SKM-1 treated with dmso at 0.1 percent for 144 hours (cell line): ENCODE measurements around the gene CBFA2T2.
"Not testable (repeated sequence)": the region's sequence is repeated elsewhere in the genome, so short reads cannot be mapped to it uniquely, and the experiment has no call there.

Source experiments
- DNase-seq: peaks from one replicate; lab custom pipeline; 2025; ENCODE audit not compliant: unreplicated experiment; lab: John Stamatoyannopoulos, UW

CBFA2T2 gene

DNA sequence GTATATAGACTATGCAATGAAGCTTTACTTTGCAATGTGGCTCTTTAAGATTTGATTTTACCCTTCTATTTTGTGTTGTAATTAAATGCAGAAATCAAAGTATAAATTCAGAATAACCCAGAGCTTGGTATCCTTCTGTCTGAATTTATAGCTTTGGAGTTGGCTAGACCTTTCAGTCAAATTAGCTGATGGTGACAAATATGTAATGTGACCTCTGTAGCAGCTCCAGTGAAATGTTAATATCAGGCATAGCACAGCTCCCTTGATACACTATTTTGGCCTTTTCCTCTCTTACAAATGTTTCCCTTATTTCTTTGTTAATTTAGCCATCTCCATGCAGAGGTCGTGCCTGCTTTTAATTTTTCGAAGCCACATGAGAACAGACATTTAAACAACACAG, 11.1 kb downstream of the CBFA2T2 start:
- no peak for DNase-seq

DNA sequence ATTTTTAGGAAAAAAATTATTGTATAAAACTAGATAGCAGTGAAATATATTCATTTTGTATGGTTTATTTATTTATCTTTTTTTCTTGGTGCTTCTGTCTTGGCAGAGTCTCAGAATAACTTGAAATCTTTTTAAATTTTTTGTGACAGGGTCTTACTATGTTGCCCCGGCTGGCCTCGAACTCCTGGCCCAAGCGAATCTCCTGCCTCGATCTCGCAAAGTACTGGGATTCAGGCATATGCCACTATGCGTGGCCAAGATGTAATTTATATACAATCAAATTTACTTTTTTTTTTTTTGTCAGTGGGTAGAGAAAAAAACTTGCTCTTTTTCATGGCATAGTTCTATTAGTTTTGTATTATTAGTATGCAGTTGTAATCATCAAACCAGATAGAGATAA, 13.7 kb downstream of the CBFA2T2 start:
- no peak for DNase-seq

DNA sequence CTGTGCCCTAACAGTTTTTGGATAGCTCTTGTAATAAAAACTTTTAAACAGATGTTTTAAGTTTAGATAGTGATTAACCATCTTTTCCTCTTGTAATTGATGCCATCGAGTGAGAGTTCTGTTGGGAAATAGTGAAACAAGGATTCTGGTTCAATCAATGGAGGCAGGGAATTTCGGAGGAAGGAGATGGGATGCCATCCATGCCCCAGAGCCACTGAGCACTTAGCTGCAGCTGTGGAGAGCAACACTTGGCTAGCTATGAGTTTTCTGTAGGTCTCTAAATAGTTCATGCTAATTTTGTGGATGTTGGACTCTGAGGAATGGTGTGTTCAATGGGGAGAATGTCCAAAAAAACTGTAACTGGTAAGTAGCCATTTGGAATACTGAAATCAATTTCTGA, 16.7 kb downstream of the CBFA2T2 start:
- DNase-seq = no peak

DNA sequence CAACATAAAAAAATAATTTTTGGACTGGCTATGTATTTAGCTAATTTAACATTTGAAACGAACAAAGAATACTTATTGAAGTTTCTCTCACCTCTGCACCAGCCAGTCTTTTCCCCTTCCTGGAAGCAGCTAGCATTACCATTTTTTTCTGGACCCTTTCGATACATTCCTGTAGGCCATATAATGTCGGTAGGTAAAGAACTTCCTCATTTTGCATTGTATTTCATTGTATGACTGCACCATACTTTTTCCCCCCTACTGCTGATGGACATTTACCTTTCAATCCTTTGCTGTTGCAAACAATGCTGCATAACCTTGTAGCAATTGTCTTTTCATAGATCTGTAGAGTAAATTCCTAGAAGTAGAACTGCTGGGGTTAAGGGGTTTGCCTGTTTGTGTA, 17.6 kb downstream of the CBFA2T2 start:
- no peak for DNase-seq

DNA sequence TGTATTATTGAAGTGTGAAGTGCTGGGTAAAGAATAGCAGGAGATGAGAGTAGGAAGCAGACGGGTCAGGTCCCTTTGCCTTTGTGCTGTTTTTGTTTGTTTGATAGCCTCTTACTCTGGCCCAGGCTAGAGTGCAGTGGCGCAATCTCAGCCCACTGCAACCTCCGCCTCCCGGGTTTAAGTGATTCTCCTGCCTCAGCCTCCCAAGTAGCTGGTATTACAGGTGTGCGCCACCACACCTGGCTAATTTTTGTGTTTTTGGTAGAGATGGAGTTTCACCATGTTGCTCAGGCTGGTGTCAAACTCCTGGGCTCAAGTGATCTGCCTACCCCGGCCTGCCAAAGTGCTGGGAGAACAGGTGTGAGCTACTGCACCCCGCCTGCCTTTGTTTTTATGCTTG, 18.1 kb downstream of the CBFA2T2 start:
- not testable (repeated sequence) for DNase-seq

DNA sequence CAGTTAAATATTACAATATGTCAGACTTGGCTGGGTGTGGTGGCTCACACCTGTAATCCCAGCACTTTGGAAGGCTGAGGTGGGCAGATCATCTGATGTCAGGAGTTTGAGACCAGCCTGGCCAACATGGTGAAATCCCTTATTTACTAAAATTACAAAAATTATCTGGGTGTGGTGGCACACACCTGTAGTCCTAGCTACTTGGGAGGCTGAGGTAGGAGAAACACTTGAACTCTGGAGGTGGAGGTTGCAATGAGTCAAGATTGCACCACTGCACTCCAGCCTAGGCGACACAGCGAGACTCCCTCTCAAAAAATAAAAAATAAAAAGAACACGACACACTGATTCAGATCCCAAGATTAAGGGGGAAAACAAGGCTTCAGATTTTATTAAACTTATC, 19.2 kb downstream of the CBFA2T2 start:
- DNase-seq = not testable (repeated sequence)

DNA sequence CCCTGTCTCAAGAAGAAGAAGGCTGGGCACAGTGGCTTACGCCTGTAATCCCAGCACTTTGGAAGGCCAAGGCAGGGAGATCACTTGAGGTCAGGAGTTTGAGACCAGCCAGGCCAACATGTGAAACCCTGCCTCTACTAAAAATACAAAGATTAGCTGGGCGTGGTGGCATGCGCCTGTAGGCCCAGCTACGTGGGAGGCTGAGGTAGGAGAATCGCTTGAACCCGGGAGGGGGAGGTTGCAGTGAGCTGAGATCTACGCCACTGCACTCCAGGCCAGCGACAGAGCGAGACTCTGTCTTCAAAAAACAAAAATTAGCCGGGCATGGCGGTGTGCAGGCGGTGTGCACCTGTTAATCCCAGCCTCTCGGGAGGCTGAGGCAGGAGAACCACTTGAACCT, 22.0 kb downstream of the CBFA2T2 start:
- not testable (repeated sequence) for DNase-seq

DNA sequence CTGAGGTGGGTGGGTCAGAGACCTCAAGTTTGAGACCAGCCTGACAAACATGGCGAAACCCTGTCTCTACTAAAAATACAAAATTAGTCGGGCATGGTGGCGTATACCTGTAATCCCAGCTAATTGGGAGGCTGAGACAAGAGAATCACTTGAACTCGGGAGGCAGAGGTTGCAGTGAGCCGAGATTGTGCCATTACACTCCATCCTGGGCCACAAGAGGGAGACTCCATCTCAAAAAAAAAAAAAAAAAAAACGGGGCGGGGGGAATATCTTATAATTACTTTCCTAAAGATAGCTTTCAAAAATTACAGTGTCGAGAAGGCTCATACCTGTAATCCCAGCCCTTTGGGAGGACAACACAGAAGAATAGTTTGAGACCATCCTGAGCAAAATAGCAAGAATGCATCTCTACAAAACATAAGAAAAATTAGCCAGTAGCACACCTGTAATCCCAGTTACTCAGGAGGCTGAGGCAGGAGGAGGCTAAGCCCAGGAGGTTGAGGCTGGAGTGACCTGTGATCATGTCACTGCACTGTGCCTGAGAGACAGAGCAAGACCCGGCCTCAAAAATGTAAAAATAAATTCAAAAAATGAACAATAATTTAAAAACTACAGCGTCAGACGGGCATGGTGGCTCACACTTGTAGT, 25.8 kb downstream of the CBFA2T2 start:
- no peak for DNase-seq

DNA sequence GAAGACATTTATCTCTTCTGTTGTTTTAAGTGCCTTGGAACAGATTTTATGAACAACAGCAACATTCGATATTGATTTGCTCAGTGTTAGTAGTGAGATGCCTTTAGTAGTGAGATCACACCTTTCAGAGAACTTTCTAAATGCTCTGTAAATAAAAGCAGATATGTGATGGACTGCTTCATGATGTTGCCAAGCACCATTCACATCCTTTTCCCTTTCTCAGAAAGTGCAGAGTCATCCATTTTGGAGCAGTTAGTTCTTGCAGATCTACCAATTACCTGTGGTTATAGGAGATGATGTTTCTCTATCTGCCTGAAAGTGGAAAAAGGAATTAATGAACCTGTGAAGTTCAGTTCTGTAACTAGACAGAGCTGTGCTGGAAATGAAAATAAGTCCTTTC, 27.0 kb downstream of the CBFA2T2 start:
- DNase-seq = no peak

DNA sequence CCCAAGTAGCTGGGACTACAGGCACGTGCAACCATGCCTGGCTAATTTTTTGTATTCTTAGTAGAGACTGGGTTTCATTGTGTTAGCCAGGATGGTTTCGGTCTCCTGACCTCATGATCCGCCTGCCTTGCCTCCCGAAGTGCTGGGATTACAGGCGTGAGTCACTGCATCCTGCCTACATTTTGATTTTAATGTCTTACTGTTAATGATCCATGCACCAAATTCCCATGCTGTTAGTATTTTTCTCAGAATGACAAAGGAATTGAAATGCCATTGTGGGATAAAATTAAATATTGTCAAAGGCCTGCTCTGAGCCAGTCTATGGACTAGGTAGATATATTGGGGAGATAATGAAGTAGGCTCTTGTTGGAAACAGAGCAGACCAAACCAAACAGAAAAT, 28.2 kb downstream of the CBFA2T2 start:
- no peak for DNase-seq

DNA sequence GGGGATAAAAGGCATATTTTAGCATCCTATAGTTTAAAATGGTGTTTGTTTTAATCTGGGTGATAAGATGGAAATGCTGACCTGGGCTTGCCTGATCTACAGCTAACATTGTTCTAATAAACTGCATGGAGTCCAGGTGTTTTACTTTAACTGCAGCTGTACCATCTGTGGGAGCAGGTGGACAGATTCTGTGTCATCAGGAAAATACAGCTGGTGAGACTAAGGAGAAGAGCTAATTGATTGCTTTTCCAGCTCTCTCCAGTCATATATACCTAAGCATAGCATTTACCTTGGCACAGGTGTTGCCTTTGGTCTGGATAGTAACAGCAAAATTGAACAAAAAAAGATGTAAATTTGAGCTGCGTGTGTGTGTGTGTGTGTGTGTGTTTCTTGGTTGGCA, 31.6 kb downstream of the CBFA2T2 start:
- DNase-seq = no peak

DNA sequence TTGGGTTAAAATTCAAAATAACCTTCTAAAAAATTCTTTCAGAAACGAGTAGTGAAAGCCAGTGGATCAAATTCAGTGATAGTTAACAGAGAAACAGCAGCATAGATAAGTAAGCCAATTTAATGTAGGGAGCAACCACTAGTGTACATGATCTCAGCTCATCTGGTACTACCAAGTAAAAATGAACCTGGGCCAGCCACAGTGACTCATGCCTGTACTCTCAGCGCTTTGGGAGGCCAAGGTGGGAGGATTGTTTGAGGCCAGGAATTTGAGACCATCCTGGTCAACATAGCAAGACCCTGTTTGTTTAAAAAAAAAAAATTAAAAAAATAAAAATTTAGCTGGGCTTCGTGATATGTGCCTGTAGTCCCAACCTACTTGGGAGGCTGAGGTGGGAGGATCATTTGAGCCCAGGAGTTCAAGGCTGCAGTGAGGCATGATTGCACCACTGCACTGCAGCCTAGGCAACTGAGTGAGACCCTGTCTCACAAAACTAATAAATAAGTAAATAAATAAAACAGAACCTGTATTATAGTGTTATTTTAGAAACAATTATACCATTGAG, 32.4 kb downstream of the CBFA2T2 start:
- DNase-seq = no peak

DNA sequence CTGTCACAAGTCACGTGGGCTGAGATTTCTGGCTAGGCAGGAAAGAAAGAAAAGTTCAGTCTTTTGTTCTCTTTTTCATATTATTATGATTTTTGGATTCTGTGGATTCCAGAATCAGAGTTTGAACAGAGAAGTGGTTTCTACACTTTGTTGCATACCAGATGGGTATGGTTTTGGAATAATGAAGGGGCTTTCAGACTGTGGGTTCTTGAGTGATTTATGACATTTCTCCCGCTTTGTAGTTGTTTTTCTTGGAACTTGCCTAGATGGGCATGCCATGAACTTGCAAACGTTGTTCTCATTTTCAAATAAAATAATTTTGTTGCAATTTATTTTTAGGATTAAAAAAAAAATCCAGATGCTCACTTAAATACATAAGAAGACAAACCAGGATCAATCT, 34.4 kb downstream of the CBFA2T2 start:
- no peak for DNase-seq

DNA sequence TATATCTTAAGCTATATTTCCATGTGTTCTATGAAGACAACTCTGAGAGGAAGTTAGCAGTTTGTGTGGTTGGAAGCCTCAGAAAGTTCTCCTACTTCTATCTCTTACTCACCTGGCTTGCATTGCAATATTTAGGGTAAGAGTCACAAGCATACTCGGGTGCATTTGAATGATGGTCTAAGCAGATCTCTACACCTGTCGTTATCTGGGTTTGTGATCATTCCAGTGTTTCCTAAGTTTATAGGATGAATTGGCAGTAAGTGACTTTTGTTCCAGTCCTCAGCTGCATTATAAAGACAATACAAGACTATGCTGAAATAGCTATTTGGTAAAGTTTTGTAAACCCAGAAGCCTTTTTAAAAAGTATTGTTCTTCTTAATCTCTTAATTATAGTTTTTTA, 36.9 kb downstream of the CBFA2T2 start:
- no peak for DNase-seq

DNA sequence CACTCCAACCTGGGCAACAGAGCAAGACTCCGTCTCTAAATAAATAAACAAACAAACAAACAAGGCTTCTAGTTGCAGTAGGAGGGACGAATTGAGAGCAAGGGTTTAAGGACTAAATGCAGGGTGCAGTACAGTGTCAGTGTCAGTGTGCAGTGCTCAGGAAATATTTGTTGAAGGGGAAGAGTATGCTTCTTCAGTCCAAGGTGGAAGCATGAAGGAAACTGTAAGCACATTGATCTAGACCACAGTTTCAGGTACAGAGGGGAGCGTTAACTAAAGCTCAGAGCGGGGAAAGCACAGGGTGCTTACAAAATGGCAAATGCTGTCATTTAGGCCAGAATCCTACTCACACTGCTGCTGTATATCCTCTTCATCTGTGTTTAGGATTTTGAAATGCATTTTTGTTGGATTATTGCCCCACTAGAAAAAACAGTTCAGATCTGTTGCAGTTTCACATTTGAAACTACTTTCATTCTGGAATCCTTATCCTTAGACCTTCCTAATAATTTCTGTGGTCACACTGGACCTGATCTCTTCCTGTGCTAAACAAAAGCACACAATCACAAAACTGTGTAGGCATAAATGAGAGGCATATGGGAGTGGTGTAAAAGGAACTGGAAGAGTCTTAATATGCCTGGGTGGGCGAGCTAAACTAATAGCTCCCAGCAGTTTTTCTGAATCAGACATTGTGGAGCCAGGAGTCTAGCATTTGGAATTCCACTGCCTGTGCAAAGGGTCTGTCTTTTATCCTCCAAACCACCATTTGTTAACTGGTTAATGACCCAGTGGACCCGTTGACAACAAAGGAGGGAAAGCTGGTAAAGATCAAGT, 41.4 kb downstream of the CBFA2T2 start:
- DNase-seq = no peak

DNA sequence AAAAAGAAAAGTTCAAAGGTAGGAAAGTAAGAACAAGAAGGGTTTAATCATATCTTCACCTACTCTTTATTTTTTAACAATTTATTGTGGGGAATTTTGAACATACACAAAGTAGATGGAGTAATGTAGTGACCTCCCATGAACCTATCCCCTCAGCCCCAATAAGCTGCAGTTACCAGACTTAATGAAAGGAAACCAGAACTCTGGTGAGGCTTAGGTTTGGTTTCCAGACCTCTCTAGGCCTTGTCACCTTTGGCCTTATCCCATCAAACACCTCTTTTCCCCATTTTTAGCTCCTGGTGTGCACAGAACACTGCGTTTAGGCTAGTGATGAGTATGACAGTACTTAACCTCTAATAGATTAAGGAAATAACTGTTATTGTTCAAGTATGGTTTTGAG, 42.0 kb downstream of the CBFA2T2 start:
- no peak for DNase-seq

DNA sequence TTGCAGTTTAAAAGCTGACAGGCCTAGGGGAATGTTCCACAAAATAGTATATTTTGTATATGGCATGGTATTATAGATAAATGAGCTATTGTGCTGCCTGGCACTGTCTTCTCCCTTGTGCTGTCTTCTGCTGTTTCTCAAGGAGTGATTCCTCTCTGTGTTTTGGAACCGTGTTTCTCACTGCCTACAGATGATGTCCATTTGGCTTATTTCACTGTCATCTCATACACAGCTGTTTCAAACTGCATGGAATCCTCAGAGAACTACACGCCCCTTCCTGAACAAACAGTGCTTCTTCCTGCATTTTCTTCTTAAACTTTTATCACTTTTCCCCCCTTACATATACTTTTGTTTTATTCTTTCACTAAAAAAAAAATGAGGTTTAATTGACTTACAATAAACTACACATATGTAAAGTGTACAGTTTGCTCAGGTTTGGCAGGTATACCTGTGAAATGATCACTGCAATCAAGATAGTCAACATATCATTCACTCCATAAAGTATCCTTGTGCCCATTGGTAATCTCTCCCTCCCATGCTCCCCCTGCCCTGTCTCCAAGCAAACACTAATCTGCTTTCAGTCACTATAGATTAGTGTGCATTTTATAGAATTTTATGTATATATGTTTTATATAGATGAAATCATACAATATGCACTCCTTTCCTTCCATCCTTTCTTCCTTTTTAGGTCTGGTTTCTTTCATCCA, 43.0 kb downstream of the CBFA2T2 start:
- no peak for DNase-seq

DNA sequence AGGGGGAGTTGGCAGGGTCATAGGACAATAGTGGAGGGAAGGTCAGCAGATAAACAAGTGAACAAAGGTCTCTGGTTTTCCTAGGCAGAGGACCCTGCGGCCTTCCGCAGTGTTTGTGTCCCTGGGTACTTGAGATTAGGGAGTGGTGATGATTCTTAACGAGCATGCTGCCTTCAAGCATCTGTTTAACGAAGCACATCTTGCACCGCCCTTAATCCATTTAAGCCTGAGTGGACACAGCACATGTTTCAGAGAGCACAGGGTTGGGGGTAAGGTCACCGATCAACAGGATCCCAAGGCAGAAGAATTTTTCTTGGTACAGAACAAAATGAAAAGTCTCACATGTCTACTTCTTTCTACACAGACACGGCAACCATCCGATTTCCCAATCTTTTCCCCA, 45.8 kb downstream of the CBFA2T2 start:
- not testable (repeated sequence) for DNase-seq

DNA sequence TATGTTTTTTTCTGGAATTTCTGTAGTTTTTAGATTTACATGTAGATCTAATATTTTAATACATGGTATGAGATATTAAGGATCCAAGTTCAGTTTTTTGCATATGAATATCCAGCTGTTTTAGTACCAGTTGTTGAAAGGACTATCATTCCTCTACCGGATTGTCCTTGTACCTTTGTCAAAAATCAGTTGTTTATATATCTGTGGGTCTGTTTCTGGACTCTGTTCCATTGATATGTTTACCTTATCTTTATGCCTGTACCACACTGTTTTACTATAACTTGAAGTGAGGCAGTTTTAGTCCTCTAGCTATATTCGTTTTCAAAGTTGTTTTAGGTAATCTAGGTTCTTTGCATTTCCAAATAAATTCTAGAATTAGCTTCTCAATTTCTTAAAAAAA, 47.7 kb downstream of the CBFA2T2 start:
- DNase-seq = no peak

DNA sequence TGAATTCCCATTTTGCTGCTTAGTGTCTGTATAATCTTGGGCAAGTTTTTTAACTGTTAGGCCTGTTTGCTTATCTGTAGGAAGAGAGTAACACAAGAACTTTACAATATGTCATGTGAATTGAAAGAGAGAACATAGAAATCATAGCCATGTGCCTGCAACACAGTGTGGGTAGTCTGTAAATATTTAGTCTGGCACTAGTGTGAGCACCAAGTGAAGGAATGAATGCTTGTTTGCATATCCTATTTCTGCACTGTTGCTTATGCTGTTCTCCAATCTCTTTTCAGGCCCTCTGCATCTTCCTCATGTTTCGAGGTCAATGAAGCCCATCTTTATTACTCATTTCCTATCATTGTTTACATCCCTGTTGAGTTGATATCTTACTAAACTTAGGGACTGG, 49.2 kb downstream of the CBFA2T2 start:
- no peak for DNase-seq

DNA sequence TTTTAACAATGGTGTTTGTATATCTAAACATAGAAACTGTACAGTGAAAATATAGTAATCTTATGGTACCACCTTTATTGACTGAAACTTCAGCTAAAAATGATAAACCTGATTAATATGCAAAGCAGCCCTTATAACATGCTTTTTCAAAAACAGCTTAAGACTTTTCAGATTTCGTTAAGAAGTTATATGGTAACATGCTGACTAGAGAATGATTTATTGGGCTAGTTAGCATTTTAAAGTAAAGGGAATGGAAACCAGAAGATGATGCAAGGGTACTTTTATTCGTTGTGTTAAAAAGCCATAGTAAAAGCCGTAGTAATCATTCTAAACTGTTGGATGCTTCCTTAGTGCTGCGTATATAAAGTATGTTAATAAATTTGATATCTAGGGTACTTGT, 50.5 kb downstream of the CBFA2T2 start:
- no peak for DNase-seq

DNA sequence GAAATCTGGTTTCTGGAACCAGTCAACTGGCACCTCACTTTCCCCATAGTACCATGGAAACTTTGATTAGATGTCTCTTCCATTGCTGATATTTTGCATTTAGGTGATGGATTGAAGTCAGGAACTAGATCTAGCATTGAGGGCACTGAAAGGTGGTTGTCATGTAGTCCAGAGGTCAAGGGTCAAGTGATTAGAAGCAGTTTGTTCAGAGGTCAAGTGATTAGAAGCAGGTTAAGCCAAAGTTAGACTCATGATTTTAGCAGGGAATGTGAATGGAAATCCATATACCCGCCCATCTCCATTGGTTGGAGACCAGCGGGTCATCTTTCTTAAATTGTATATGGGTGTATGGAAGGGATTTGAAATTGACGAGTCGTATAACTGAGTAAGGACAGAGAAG, 51.2 kb downstream of the CBFA2T2 start:
- DNase-seq = no peak
